IMR-90 (cell line): ENCODE measurements around the gene EXOC2. TPM values are rescaled to one million over a fixed set of nuclear protein-coding genes. Genes with fewer than 3 reads are reported as not detected.

Experiments used
- ATAC-seq: fragments of 200-7000 bp; cut with Tn5 transposase; 2 replicates; pipeline ENCODE4 v1.9.1; 2020; ENCODE audit warnings: low read depth, mild to moderate bottlenecking, moderate library complexity
- BruUV-seq: library from RNA; stranded (reverse); fragments of 400-500 nt; replicated peaks from 2 replicates; lab custom pipeline; 2021; lab: Mats Ljungman, UMichigan
- CTCF ChIA-PET: fragments of 300-600 bp; formaldehyde crosslinking; extraction: SDS; loops from one replicate; lab custom pipeline; 2021; ENCODE audit warnings: antibody characterized with exemption; lab: Yijun Ruan, JAX
- POLR2A ChIA-PET: fragments of 300-600 bp; sonication (Branson Sonifier 250); formaldehyde crosslinking; loops from one replicate; lab custom pipeline; 2022; ENCODE audit warnings: antibody characterized with exemption; ENCODE audit not compliant: unreplicated experiment; lab: Charles Lee
- DNase-seq: peaks from one replicate; pipeline ENCODE4 v3.0.0; 2013
- H2AFZ ChIP-seq: replicated peaks from 2 replicates; pipeline ENCODE3; 2013; ENCODE audit warnings: low read length, mild to moderate bottlenecking; ENCODE audit not compliant: poor library complexity
- H2AK5ac ChIP-seq: 2 replicates; pipeline ENCODE4 v1.6.1; 2013; ENCODE audit warnings: low read depth, low read length, inconsistent platforms
- H2AK9ac ChIP-seq: replicated peaks from 2 replicates; pipeline ENCODE3; 2013; ENCODE audit warnings: mild to moderate bottlenecking, low read depth, low read length, moderate library complexity; ENCODE audit not compliant: poor library complexity
- H2BK120ac ChIP-seq: 2 replicates; pipeline ENCODE4 v1.6.1; 2013; ENCODE audit warnings: low read depth, low read length, inconsistent platforms
- H2BK15ac ChIP-seq: 3 replicates; pipeline ENCODE4 v1.6.1; 2013; ENCODE audit warnings: low read depth, low read length, inconsistent platforms
- H2BK20ac ChIP-seq: 2 replicates; pipeline ENCODE4 v1.6.1; 2013; ENCODE audit warnings: low read depth, mild to moderate bottlenecking, inconsistent platforms, low read length, moderate library complexity
- H2BK5ac ChIP-seq: 2 replicates; pipeline ENCODE4 v1.6.1; 2013; ENCODE audit warnings: mild to moderate bottlenecking, low read depth, low read length, inconsistent platforms; ENCODE audit not compliant: poor library complexity, severe bottlenecking
- H3K14ac ChIP-seq: replicated peaks from 2 replicates; pipeline ENCODE4 v1.6.1; 2013; ENCODE audit warnings: low read depth, low read length, inconsistent platforms
- H3K18ac ChIP-seq: 2 replicates; pipeline ENCODE4 v1.6.1; 2013; ENCODE audit warnings: low read depth, low read length, control low read depth
- H3K23ac ChIP-seq: 2 replicates; pipeline ENCODE4 v1.6.1; 2013; ENCODE audit warnings: low read depth, low read length, inconsistent platforms
- H3K27ac ChIP-seq: 2 replicates; pipeline ENCODE4 v1.5.1; 2013; ENCODE audit warnings: mild to moderate bottlenecking, control low read depth, low read length; ENCODE audit not compliant: insufficient read depth
- H3K27me3 ChIP-seq: 2 replicates; pipeline ENCODE4 v1.6.1; 2013; ENCODE audit warnings: low read length; ENCODE audit not compliant: control insufficient read depth, insufficient read depth
- H3K36me3 ChIP-seq: 2 replicates; pipeline ENCODE4 v1.6.1; 2013; ENCODE audit warnings: low read length, mixed read lengths; ENCODE audit not compliant: control insufficient read depth, insufficient read depth
- H3K4ac ChIP-seq: 2 replicates; pipeline ENCODE4 v1.6.1; 2013; ENCODE audit warnings: low read depth, low read length, inconsistent platforms
- H3K4me1 ChIP-seq: 2 replicates; pipeline ENCODE4 v1.6.1; 2013; ENCODE audit warnings: low read length, mixed read lengths; ENCODE audit not compliant: control insufficient read depth, insufficient read depth
- H3K4me2 ChIP-seq: 2 replicates; pipeline ENCODE4 v1.6.1; 2013; ENCODE audit warnings: low read depth, mild to moderate bottlenecking, control low read depth, low read length, moderate library complexity
- H3K4me3 ChIP-seq: 2 replicates; pipeline ENCODE4 v1.5.1; 2013; ENCODE audit warnings: low read depth, mild to moderate bottlenecking, control low read depth, low read length, moderate library complexity; ENCODE audit not compliant: insufficient read depth
- H3K56ac ChIP-seq: 2 replicates; pipeline ENCODE4 v1.6.1; 2013; ENCODE audit warnings: low read length, inconsistent platforms; ENCODE audit not compliant: insufficient read depth; ENCODE audit errors: extremely low read depth
- H3K79me1 ChIP-seq, 2 experiments: 2 replicates each; pipeline ENCODE4 v1.6.1; 2013; ENCODE audit warnings: low read length in 2 of 2, inconsistent platforms in 1 of 2, low read depth in 1 of 2
- H3K9ac ChIP-seq: 2 replicates; pipeline ENCODE4 v1.6.1; 2013; ENCODE audit warnings: low read depth, low read length, control low read depth
- H3K9me1 ChIP-seq: 2 replicates; pipeline ENCODE4 v1.6.1; 2013; ENCODE audit warnings: low read length, inconsistent platforms; ENCODE audit not compliant: insufficient read depth
- H3K9me3 ChIP-seq: 2 replicates; pipeline ENCODE4 v1.6.1; 2013; ENCODE audit warnings: low read length; ENCODE audit not compliant: control insufficient read depth, insufficient read depth
- H4K20me1 ChIP-seq: 2 replicates; pipeline ENCODE4 v1.6.1; 2013; ENCODE audit warnings: low read length, inconsistent platforms; ENCODE audit not compliant: insufficient read depth
- H4K5ac ChIP-seq: 2 replicates; pipeline ENCODE4 v1.6.1; 2013; ENCODE audit warnings: mild to moderate bottlenecking, low read depth, low read length, control low read depth
- H4K8ac ChIP-seq, 2 experiments: 2 replicates each; pipeline ENCODE4 v1.6.1; 2013; ENCODE audit warnings: low read depth in 2 of 2, low read length in 2 of 2, control low read depth in 1 of 2, inconsistent platforms in 1 of 2
- H4K91ac ChIP-seq: 2 replicates; pipeline ENCODE4 v1.6.1; 2013; ENCODE audit warnings: low read depth, low read length, inconsistent platforms; ENCODE audit not compliant: insufficient read depth
- BHLHE40 ChIP-seq: fragments of 150-350 bp; IDR thresholded peaks from 2 replicates; pipeline ENCODE4 v1.6.1; 2016; ENCODE audit warnings: mild to moderate bottlenecking, low read depth, low read length
- CEBPB ChIP-seq: IDR thresholded peaks from 2 replicates; pipeline ENCODE4 v1.6.1; 2012; ENCODE audit warnings: low read depth, low read length, improper control_type of control experiment
- CHD1 ChIP-seq: IDR thresholded peaks from 2 replicates; pipeline ENCODE4 v1.6.1; 2012; ENCODE audit warnings: low read depth, low read length, improper control_type of control experiment
- CTCF ChIP-seq: conservative IDR thresholded peaks from 2 replicates; pipeline ENCODE4 v1.5.1; 2012; ENCODE audit warnings: mild to moderate bottlenecking, low read depth, low read length, improper control_type of control experiment
- ELK1 ChIP-seq: fragments of 150-350 bp; IDR thresholded peaks from 2 replicates; pipeline ENCODE4 v1.6.1; 2016; ENCODE audit warnings: low read depth, mild to moderate bottlenecking, low read length, moderate library complexity, borderline replicate concordance
- FOS ChIP-seq: fragments of 150-350 bp; IDR thresholded peaks from 2 replicates; pipeline ENCODE4 v1.6.1; 2016; ENCODE audit warnings: low read depth, low read length
- MAFK ChIP-seq: IDR thresholded peaks from 2 replicates; pipeline ENCODE4 v1.6.1; 2012; ENCODE audit warnings: low read depth, low read length, improper control_type of control experiment
- MXI1 ChIP-seq: IDR thresholded peaks from 2 replicates; pipeline ENCODE4 v1.6.1; 2012; ENCODE audit warnings: low read depth, mild to moderate bottlenecking, low read length, moderate library complexity, borderline replicate concordance
- NFE2L2 ChIP-seq: fragments of 150-350 bp; IDR thresholded peaks from 2 replicates; pipeline ENCODE4 v1.6.1; 2016; ENCODE audit warnings: low read depth, mild to moderate bottlenecking, low read length
- POLR2A ChIP-seq: IDR thresholded peaks from 2 replicates; pipeline ENCODE4 v1.6.1; 2012; ENCODE audit warnings: mild to moderate bottlenecking, low read depth, low read length
- RAD21 ChIP-seq: IDR thresholded peaks from 2 replicates; pipeline ENCODE4 v1.6.1; 2012; ENCODE audit warnings: low read length, improper control_type of control experiment
- RCOR1 ChIP-seq: IDR thresholded peaks from 2 replicates; pipeline ENCODE4 v1.6.1; 2012; ENCODE audit warnings: mild to moderate bottlenecking, low read length, improper control_type of control experiment; ENCODE audit not compliant: insufficient replicate concordance
- RFX5 ChIP-seq: IDR thresholded peaks from 2 replicates; pipeline ENCODE4 v1.8.0; 2012; ENCODE audit warnings: low read depth, mild to moderate bottlenecking, low read length, moderate library complexity
- SMC3 ChIP-seq: fragments of 150-350 bp; IDR thresholded peaks from 2 replicates; pipeline ENCODE4 v1.6.1; 2016; ENCODE audit warnings: low read depth, mild to moderate bottlenecking, antibody characterized with exemption, low read length, moderate library complexity
- USF2 ChIP-seq: fragments of 150-350 bp; IDR thresholded peaks from 2 replicates; pipeline ENCODE4 v1.6.1; 2017; ENCODE audit warnings: mild to moderate bottlenecking, antibody characterized with exemption, low read length, low read depth
- WGBS, 2 experiments: methylation state at CpG; one replicate each; pipeline versions ENCODE4 v1.1.5 to v1.1.7; 2013; ENCODE audit warnings: missing lambda C conversion rate in 2 of 2; ENCODE audit not compliant: insufficient read length in 1 of 2; ENCODE audit errors: extremely low coverage in 2 of 2; 5-methylcytosine and 5-hydroxymethylcytosine counted together
- dilution Hi-C: fragments of 300-500 bp; cut with HindIII; formaldehyde crosslinking; loops from one replicate; pipeline ENCODE4 v1.14.3; 2018; ENCODE audit warnings: low sequenced_read_pairs; ENCODE audit not compliant: unreplicated experiment
- in situ Hi-C: fragments of 300-500 bp; cut with MboI; formaldehyde crosslinking; loops from 3 replicates; pipeline ENCODE4 v1.14.3; 2019; ENCODE audit warnings: low sequenced_read_pairs, inconsistent platforms, mixed read lengths
- intact Hi-C: fragments of 100-400 bp; cut with micrococcal nuclease; formaldehyde crosslinking; loops from 2 replicates; pipeline ENCODE4 v1.10.0; 2022
- polyA plus RNA-seq, 3 experiments: library from polyadenylated mRNA; depleted of rRNA; stranded (reverse); fragments of >200 nt; gene quantifications; 2 replicates each; pipeline ENCODE4 v1.2.3, GENCODE V29; 2012; ENCODE audit warnings: low replicate concordance in 1 of 3
- total RNA-seq: library from RNA; depleted of rRNA; stranded (reverse); fragments of >200 nt; gene quantifications from 2 replicates; pipeline ENCODE4 v1.2.3, GENCODE V29; 2012

EXOC2 gene
- total and polyA plus RNA-seq, 2 of the 4 experiments (the other 2 are of a cell fraction), result 13.1 to 37.3 TPM

GRCh38 chr6:436308-437036 lies 256.5 kb downstream of the EXOC2 start:
- Histone ChIP-seq H3K9ac (no peak overlapping the region), H2AFZ (peak overlapping the region; percentile 29), H3K23ac (no peak overlapping the region), H3K9me3 (no peaks in the 10 kb centered on the region), H3K18ac (no peak overlapping the region), H3K4me2 (no peak overlapping the region), H3K9me1 (no peaks in the 10 kb centered on the region), H4K91ac (no peak overlapping the region), H3K36me3 (no peaks in the 10 kb centered on the region), H3K27me3 (peaks cover 27% of the 10 kb centered on the region), H4K8ac (no peak overlapping the region), H2AK5ac (no peak overlapping the region), H3K27ac (no peak overlapping the region), H4K5ac (no peak overlapping the region), H3K4me3 (no peak overlapping the region), H3K14ac (no peak overlapping the region), H3K79me1 (no peaks in the 10 kb centered on the region), H3K4me1 (peaks cover 3% of the 10 kb centered on the region; the same call in 1 of the 2 replicates), H4K20me1 (no peaks in the 10 kb centered on the region), H2BK5ac (no peak overlapping the region), H2BK120ac (no peak overlapping the region), H2BK20ac (no peak overlapping the region), H2BK15ac (no peak overlapping the region), H2AK9ac (no peak overlapping the region), H3K4ac (no peak overlapping the region), H3K56ac (no peak overlapping the region)
- dilution Hi-C loops (no loop called here), intact Hi-C loops (no loop called here), in situ Hi-C loops (no loop called here)
- 92% methylated on average over 12 of the region's 25 CpGs; no CpG with 5 or more reads in 1 of the 2 experiments for WGBS, 2 experiments
- ChIA-PET POLR2A (no interaction called here), CTCF (no interaction called here)
- DNase-seq, result peak; percentile 60
- peak; percentile 64 for ATAC-seq
- BruUV-seq, result no TSS peak
- no peak for TF ChIP-seq CEBPB
- TF ChIP-seq POLR2A, result no peak
- no peak for TF ChIP-seq MXI1
- TF ChIP-seq SMC3, result no peak
- TF ChIP-seq CTCF, result no peak
- TF ChIP-seq NFE2L2, result no peak
- no peak for TF ChIP-seq ELK1
- no peak for TF ChIP-seq USF2
- TF ChIP-seq MAFK, result no peak
- no peak for TF ChIP-seq RCOR1
- TF ChIP-seq CHD1, result no peak
- no peak for TF ChIP-seq BHLHE40
- no peak for TF ChIP-seq FOS
- no peak for TF ChIP-seq RFX5
- no peak for TF ChIP-seq RAD21
